ENCODE results near the gene ACBD3.

GRCh38 chr1:226233806-226234205 lies 47.3 kb upstream of the ACBD3 start:
- no peak for TF ChIP-seq POLR2A (IDR thresholded peaks at IDR 0.05; ENCODE audit: low read depth, low read length)
- no peak for TF ChIP-seq POLR2AphosphoS5 (IDR thresholded peaks at IDR 0.05; ENCODE audit: low read depth, low read length)
- no peak for TF ChIP-seq SPI1 (IDR thresholded peaks at IDR 0.05; ENCODE audit: low read depth, low read length)
- no peak for TF ChIP-seq TAF1 (IDR thresholded peaks at IDR 0.05; ENCODE audit: low read depth, low read length)
- TF ChIP-seq POU2F2 (IDR thresholded peaks at IDR 0.05; ENCODE audit: low read depth, low read length) = no peak
- TF ChIP-seq PAX5 (IDR thresholded peaks at IDR 0.05; ENCODE audit: insufficient read depth, low read length, severe bottlenecking) = no peak

Measured in GM12891 (cell line).